ENCODE measurements around the gene SAMD8.
"Not testable (repeated sequence)": the region's sequence is repeated elsewhere in the genome, so short reads cannot be mapped to it uniquely, and the experiment has no call there.

Gene SAMD8

GRCh38 chr10:75086278-75086934 lies 25.1 kb upstream of the SAMD8 start:
- DNase-seq (ENCODE audit: low spot score) = no peak

- no peak for DNase-seq (ENCODE audit: low spot score)
Measured at GRCh38 chr10:75088640-75089039, 22.8 kb upstream of the SAMD8 start.

- DNase-seq (ENCODE audit: low spot score) = no peak
Measured at GRCh38 chr10:75089634-75090033, 21.8 kb upstream of the SAMD8 start.

- DNase-seq (ENCODE audit: low spot score) = no peak
Measured at GRCh38 chr10:75091146-75091545, 20.3 kb upstream of the SAMD8 start.

GRCh38 chr10:75094465-75094864 lies 17.0 kb upstream of the SAMD8 start:
- DNase-seq (ENCODE audit: low spot score) = no peak

- DNase-seq (ENCODE audit: low spot score) = no peak
Measured at GRCh38 chr10:75095631-75096030, 15.8 kb upstream of the SAMD8 start.

GRCh38 chr10:75096749-75097148 lies 14.7 kb upstream of the SAMD8 start:
- DNase-seq (ENCODE audit: low spot score) = no peak

GRCh38 chr10:75097666-75098285 lies 13.7 kb upstream of the SAMD8 start:
- no peak for DNase-seq (ENCODE audit: low spot score)

GRCh38 chr10:75098902-75099673 lies 12.4 kb upstream of the SAMD8 start:
- no peak for DNase-seq (ENCODE audit: low spot score)

- DNase-seq (ENCODE audit: low spot score) = peak; percentile 79
Measured at GRCh38 chr10:75099952-75100763, 11.3 kb upstream of the SAMD8 start.

GRCh38 chr10:75100764-75101291 lies 10.6 kb upstream of the SAMD8 start:
- no peak for DNase-seq (ENCODE audit: low spot score)

- no peak for DNase-seq (ENCODE audit: low spot score)
Measured at GRCh38 chr10:75101416-75102251, 9.8 kb upstream of the SAMD8 start.

- DNase-seq (ENCODE audit: low spot score) = no peak
Measured at GRCh38 chr10:75102830-75103673, 8.4 kb upstream of the SAMD8 start.

- no peak for DNase-seq (ENCODE audit: low spot score)
Measured at GRCh38 chr10:75103881-75104686, 7.4 kb upstream of the SAMD8 start.

GRCh38 chr10:75104842-75105241 lies 6.6 kb upstream of the SAMD8 start:
- DNase-seq (ENCODE audit: low spot score) = no peak

- DNase-seq (ENCODE audit: low spot score) = no peak
Measured at GRCh38 chr10:75105576-75106197, 5.8 kb upstream of the SAMD8 start.

GRCh38 chr10:75106242-75106641 lies 5.2 kb upstream of the SAMD8 start:
- no peak for DNase-seq (ENCODE audit: low spot score)

GRCh38 chr10:75106891-75107290 lies 4.6 kb upstream of the SAMD8 start:
- not testable (repeated sequence) for DNase-seq (ENCODE audit: low spot score)

All from hematopoietic multipotent progenitor cell treated with erythropoietin and hydrocortisone succinate and interleukin-3 and kit ligand, for 15 days (in vitro differentiated cells).